AG09319 (cell line): Measurements from ENCODE around the gene HTR2B.

Source experiments
- DNase-seq: peaks from one replicate; pipeline ENCODE4 v3.0.0-alpha.2; 2010; ENCODE audit warnings: low read depth; ENCODE audit errors: extremely low read depth
- CTCF ChIP-seq: IDR thresholded peaks from 2 replicates; pipeline ENCODE4 v1.5.1; 2011; ENCODE audit warnings: low read depth, mild to moderate bottlenecking, inconsistent platforms, low read length, moderate library complexity

HTR2B gene

GRCh38 chr2:231133365-231134099 is 8.7 kb upstream of the HTR2B start:
- no peak for TF ChIP-seq CTCF
- no peak for DNase-seq

- TF ChIP-seq CTCF, result no peak
- no peak for DNase-seq
Observed at GRCh38 chr2:231132129-231132528, 7.3 kb upstream of the HTR2B start.

- no peak for TF ChIP-seq CTCF
- DNase-seq, result no peak
Observed at GRCh38 chr2:231130336-231131056, 5.7 kb upstream of the HTR2B start.

- no peak for TF ChIP-seq CTCF
- no peak for DNase-seq
Observed at GRCh38 chr2:231129216-231129615, 4.4 kb upstream of the HTR2B start.

- DNase-seq, result no peak
- TF ChIP-seq CTCF, result no peak
Observed at GRCh38 chr2:231128541-231128940, 3.7 kb upstream of the HTR2B start.

GRCh38 chr2:231127936-231128335 is 3.1 kb upstream of the HTR2B start:
- TF ChIP-seq CTCF, result no peak
- DNase-seq, result no peak

- no peak for TF ChIP-seq CTCF
- no peak for DNase-seq
Observed at GRCh38 chr2:231127480-231127879, 2.6 kb upstream of the HTR2B start.
